OCI-LY1 (cell line): Measurements from ENCODE around the gene DNAAF5.

Experiments used
- H2AFZ ChIP-seq: fragments of 200-600 bp; sonication (generic), shearing (Covaris generic); 2 replicates; pipeline ENCODE4 v1.6.0; 2014; ENCODE audit warnings: antibody characterized with exemption, mild to moderate bottlenecking, low read length
- H3F3A ChIP-seq: fragments of 200-600 bp; sonication (generic), shearing (Covaris generic); 2 replicates; pipeline ENCODE4 v1.6.0; 2014; ENCODE audit warnings: mild to moderate bottlenecking, antibody characterized with exemption, low read length, moderate library complexity; ENCODE audit not compliant: insufficient read depth
- H3K27ac ChIP-seq: fragments of 200-600 bp; sonication (generic); 2 replicates; pipeline ENCODE4 v1.5.1; 2014; ENCODE audit warnings: low read length, mixed run types, mild to moderate bottlenecking, low read depth; ENCODE audit not compliant: poor library complexity, severe bottlenecking
- H3K27me3 ChIP-seq: fragments of 200-600 bp; sonication (generic); 2 replicates; pipeline ENCODE4 v1.6.0; 2014; ENCODE audit warnings: antibody characterized with exemption, mild to moderate bottlenecking, low read length, moderate library complexity; ENCODE audit not compliant: insufficient read depth
- H3K36me3 ChIP-seq: fragments of 200-600 bp; sonication (generic); 2 replicates; pipeline ENCODE4 v1.6.1; 2014; ENCODE audit warnings: mild to moderate bottlenecking, antibody characterized with exemption, low read length, moderate library complexity, mixed read lengths; ENCODE audit not compliant: insufficient read depth
- H3K4me1 ChIP-seq: fragments of 200-600 bp; sonication (generic); 2 replicates; pipeline ENCODE4 v1.5.1; 2014; ENCODE audit warnings: mild to moderate bottlenecking, low read length, moderate library complexity; ENCODE audit not compliant: insufficient read depth, severe bottlenecking
- H3K4me2 ChIP-seq: fragments of 200-600 bp; sonication (generic), shearing (Covaris generic); 2 replicates; pipeline ENCODE4 v1.6.1; 2014; ENCODE audit warnings: low read length
- H3K4me3 ChIP-seq: fragments of 200-600 bp; sonication (generic); 2 replicates; pipeline ENCODE4 v1.5.1; 2014; ENCODE audit warnings: low read length, low read depth, mild to moderate bottlenecking, mixed read lengths; ENCODE audit not compliant: poor library complexity, severe bottlenecking
- H3K79me2 ChIP-seq: fragments of 200-600 bp; shearing (Covaris generic); 2 replicates; pipeline ENCODE4 v1.6.1; 2016; ENCODE audit warnings: mixed run types, low read length, mixed read lengths; ENCODE audit not compliant: insufficient read depth
- H3K9ac ChIP-seq: fragments of 200-600 bp; sonication (generic), shearing (Covaris generic); 2 replicates; pipeline ENCODE4 v1.6.1; 2014; ENCODE audit warnings: mild to moderate bottlenecking, low read length, mixed read lengths
- H3K9me2 ChIP-seq: fragments of 200-600 bp; sonication (generic), shearing (Covaris generic); 2 replicates; pipeline ENCODE4 v1.6.1; 2014; ENCODE audit warnings: low read depth, mild to moderate bottlenecking, low read length, mixed read lengths
- H3K9me3 ChIP-seq: fragments of 200-600 bp; shearing (Covaris generic); 2 replicates; pipeline ENCODE4 v1.6.1; 2014; ENCODE audit warnings: low read length, mixed read lengths
- H4K20me1 ChIP-seq: fragments of 200-600 bp; sonication (generic), shearing (Covaris generic); 2 replicates; pipeline ENCODE4 v1.6.0; 2016; ENCODE audit warnings: mild to moderate bottlenecking, low read length; ENCODE audit not compliant: insufficient read depth
- CTCF ChIP-seq: fragments of 200-600 bp; sonication (generic), shearing (Covaris generic); IDR thresholded peaks from 2 replicates; pipeline ENCODE4 v1.5.1; 2017; ENCODE audit warnings: mild to moderate bottlenecking, antibody characterized with exemption, low read length, moderate library complexity, mixed read lengths
- EZH2 ChIP-seq: fragments of 200-600 bp; sonication (generic), shearing (Covaris generic); IDR thresholded peaks from 2 replicates; pipeline ENCODE4 v1.8.0; 2017; ENCODE audit warnings: borderline replicate concordance, mixed run types, mild to moderate bottlenecking, antibody characterized with exemption, low read length, moderate library complexity, mixed read lengths

DNAAF5 gene

DNA sequence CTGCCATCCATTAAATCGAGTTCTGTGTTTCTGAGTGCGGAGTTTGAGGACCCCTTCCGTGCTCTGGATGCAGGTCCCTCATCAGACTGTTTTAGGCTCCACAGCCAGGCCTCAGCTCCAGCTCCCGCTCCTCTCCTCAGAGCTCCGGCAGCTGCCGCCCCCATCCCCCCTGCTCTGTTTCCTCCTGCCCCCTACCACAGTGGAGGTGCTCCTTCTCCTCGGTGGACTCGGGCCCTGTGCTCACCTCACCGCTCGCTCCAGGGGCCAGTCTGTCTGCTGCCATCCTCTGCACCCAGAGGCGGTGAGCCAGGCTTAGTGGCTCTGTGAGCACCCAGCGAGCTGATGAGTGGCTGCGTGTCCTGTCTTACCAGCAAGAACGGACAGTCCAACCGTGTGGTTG lies 21.9 kb downstream of the DNAAF5 start:
- H3K4me1 ChIP-seq, result no peaks in the 10 kb centered on the region

GRCh38 chr7:749140-749551 lies 22.6 kb downstream of the DNAAF5 start:
- Histone ChIP-seq H3K9ac (no peak overlapping the region), H3K27me3 (no peaks in the 10 kb centered on the region), H3K4me1 (no peaks in the 10 kb centered on the region), H3K4me3 (no peak overlapping the region), H4K20me1 (no peaks in the 10 kb centered on the region), H3K9me3 (no peaks in the 10 kb centered on the region), H3K27ac (no peak overlapping the region), H3K79me2 (no peaks in the 10 kb centered on the region), H3F3A (no peaks in the 10 kb centered on the region), H3K36me3 (peaks cover 55% of the 10 kb centered on the region), H3K4me2 (no peak overlapping the region), H3K9me2 (no peaks in the 10 kb centered on the region), H2AFZ (no peak overlapping the region)
- TF ChIP-seq EZH2 (no peak), CTCF (no peak)

More for the DNA sequence above, 21.9 kb downstream of the DNAAF5 start:
- Histone ChIP-seq H3K9me2 (no peaks in the 10 kb centered on the region), H2AFZ (no peak overlapping the region), H3K9ac (no peak overlapping the region), H3K27me3 (no peaks in the 10 kb centered on the region), H3F3A (no peaks in the 10 kb centered on the region), H3K4me3 (no peak overlapping the region), H3K36me3 (peaks cover 56% of the 10 kb centered on the region), H4K20me1 (no peaks in the 10 kb centered on the region), H3K4me2 (no peak overlapping the region), H3K9me3 (no peaks in the 10 kb centered on the region), H3K79me2 (no peaks in the 10 kb centered on the region), H3K27ac (no peak overlapping the region)
- TF ChIP-seq CTCF (no peak), EZH2 (no peak)

DNA sequence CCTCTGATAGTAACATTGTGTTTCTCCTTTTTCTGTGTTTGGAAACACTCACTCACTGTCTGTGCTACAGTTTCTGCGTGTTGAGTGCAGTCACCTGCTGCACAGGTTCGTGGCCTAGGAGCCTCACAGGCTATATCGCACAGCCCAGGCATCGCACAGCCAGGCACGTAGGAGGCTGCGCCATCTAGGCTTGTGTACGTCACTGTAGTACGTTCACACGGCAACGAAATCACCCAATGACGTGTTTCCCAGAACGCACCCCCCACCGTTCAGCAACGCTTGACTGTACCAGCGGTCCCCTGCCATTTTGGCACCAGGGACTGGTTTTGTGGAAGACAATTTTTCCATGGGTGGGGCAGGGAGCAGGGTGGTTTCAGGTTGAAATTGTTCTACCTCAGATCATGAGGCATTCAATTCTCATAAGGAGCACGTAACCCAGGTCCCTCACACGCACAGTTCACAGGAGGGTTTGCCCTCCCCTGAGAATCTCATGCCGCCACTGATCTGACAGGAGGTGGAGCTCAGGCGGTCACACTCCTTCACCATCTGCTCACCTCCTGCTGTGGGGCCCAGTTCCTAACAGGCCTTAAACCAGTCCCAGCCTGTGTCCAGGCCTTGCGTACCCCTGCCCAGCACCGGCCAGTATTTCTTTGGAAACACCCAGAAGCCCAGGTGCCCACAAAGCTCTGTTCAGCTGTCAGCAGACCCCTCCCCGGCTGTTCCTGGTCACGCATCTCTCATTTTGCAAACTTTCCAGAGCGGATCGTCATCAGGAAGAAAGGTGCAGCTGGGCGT lies 23.8 kb downstream of the DNAAF5 start:
- no peak overlapping the region for H3K9ac ChIP-seq
- H2AFZ ChIP-seq, result no peak overlapping the region
- TF ChIP-seq EZH2, result no peak
- TF ChIP-seq CTCF, result no peak
- H3F3A ChIP-seq, result no peaks in the 10 kb centered on the region
- H4K20me1 ChIP-seq, result no peaks in the 10 kb centered on the region
- H3K79me2 ChIP-seq, result no peaks in the 10 kb centered on the region
- H3K4me3 ChIP-seq, result no peak overlapping the region
- no peaks in the 10 kb centered on the region for H3K9me3 ChIP-seq
- H3K27me3 ChIP-seq, result no peaks in the 10 kb centered on the region
- no peak overlapping the region for H3K4me2 ChIP-seq
- peaks cover 59% of the 10 kb centered on the region for H3K36me3 ChIP-seq
- H3K9me2 ChIP-seq, result no peaks in the 10 kb centered on the region
- no peak overlapping the region for H3K27ac ChIP-seq
- no peaks in the 10 kb centered on the region for H3K4me1 ChIP-seq
